K562 (cell line): ENCODE measurements around the gene FASTK. TPM values are rescaled to one million over a fixed set of nuclear protein-coding genes. Genes with fewer than 3 reads are reported as not detected.

Source experiments
- ARNT ChIP-seq, 2 experiments: fragments of 450-650 bp; IDR thresholded peaks; 2 replicates each; pipeline ENCODE4 v1.6.1; 2016; ENCODE audit warnings: mild to moderate bottlenecking in 1 of 2
- ATF1 ChIP-seq, 2 experiments: fragments of 450-650 bp in 1 of 2; IDR thresholded peaks; 2 replicates each; pipeline ENCODE4 v1.6.1; 2016; ENCODE audit warnings: missing compliant biosample characterization in 1 of 2, missing genetic modification characterization in 1 of 2
- GATA2 ChIP-seq: sonication (generic); formaldehyde crosslinking; IDR thresholded peaks from 2 replicates; pipeline ENCODE4 v1.4.0; 2020; ENCODE audit warnings: mild to moderate bottlenecking, missing genetic modification reagents
- HDAC3 ChIP-seq: fragments of 450-650 bp; IDR thresholded peaks from 2 replicates; pipeline ENCODE4 v1.6.1; 2018; ENCODE audit warnings: borderline replicate concordance, mild to moderate bottlenecking, moderate library complexity; ENCODE audit not compliant: partially characterized antibody
- L3MBTL2 ChIP-seq: fragments of 450-650 bp; IDR thresholded peaks from 2 replicates; pipeline ENCODE4 v1.6.1; 2016; ENCODE audit warnings: mild to moderate bottlenecking, moderate library complexity
- MBD2 ChIP-seq: sonication (generic); IDR thresholded peaks from 2 replicates; pipeline ENCODE4 v1.6.1; 2016; ENCODE audit warnings: low read depth, borderline replicate concordance
- MXI1 ChIP-seq: IDR thresholded peaks from 2 replicates; pipeline ENCODE4 v1.6.1; 2011; ENCODE audit warnings: low read depth, mild to moderate bottlenecking, improper control_type of control experiment, low read length
- MYNN ChIP-seq, 2 experiments: sonication (generic); formaldehyde crosslinking in 1 of 2; IDR thresholded peaks; 2 replicates each; pipeline versions ENCODE4 v1.5.0 to v1.6.1; 2016 to 2020; ENCODE audit warnings: antibody characterized with exemption in 1 of 2, missing genetic modification reagents in 1 of 2
- POLR2B ChIP-seq: fragments of 450-650 bp; IDR thresholded peaks from 2 replicates; pipeline ENCODE4 v1.6.1; 2018; ENCODE audit warnings: low read depth; ENCODE audit not compliant: partially characterized antibody
- PURB ChIP-seq: sonication (generic); formaldehyde crosslinking; IDR thresholded peaks from 2 replicates; pipeline ENCODE4 v1.9.0; 2021; ENCODE audit warnings: low read depth, mild to moderate bottlenecking, missing genetic modification reagents
- SMC3 ChIP-seq: conservative IDR thresholded peaks from 2 replicates; pipeline ENCODE4 v1.6.1; 2011; ENCODE audit warnings: low read depth, low read length, improper control_type of control experiment; ENCODE audit not compliant: insufficient read depth
- SNRNP70 ChIP-seq: fragments of 200-400 bp; formaldehyde crosslinking; optimal IDR thresholded peaks from 2 replicates; pipeline ENCODE3; 2017; ENCODE audit warnings: low read depth, low read length
- XRCC3 ChIP-seq: fragments of 450-650 bp; IDR thresholded peaks from 2 replicates; pipeline ENCODE4 v1.6.1; 2017; ENCODE audit warnings: mild to moderate bottlenecking, moderate library complexity
- polyA plus RNA-seq, 8 experiments: library from polyadenylated mRNA; depleted of rRNA in 4 of 8; stranded (reverse) in 5 of 8; unstranded in 3 of 8; fragments of >200 nt; fragmentation: Nextera tagmentation in 2 of 8; fragmentation: Illumina TruSeq in 1 of 8; extraction: Ambion mirVana in 2 of 8; extraction: Trizol in 1 of 8; gene quantifications; 2 replicates each; pipeline versions ENCODE4 v1.2.1 to v1.2.3, GENCODE V29; 2011 to 2014; ENCODE audit warnings: inconsistent platforms in 1 of 8, missing spikeins in 1 of 8
- total RNA-seq, 7 experiments: library from RNA; depleted of rRNA in 6 of 7; stranded (reverse); fragments of >200 nt in 6 of 7; fragmentation: Illumina TruSeq in 2 of 7; extraction: Trizol in 2 of 7; gene quantifications; 2 replicates each; pipeline versions ENCODE4 v1.2.1 to v1.2.3, GENCODE V29; 2011 to 2021; ENCODE audit warnings: low replicate concordance in 1 of 7
- TF ChIP-seq, protein P1 (sequence below), 2 experiments: fragments of 450-650 bp in 1 of 2; sonication (generic) in 1 of 2; formaldehyde crosslinking in 1 of 2; IDR thresholded peaks in 1 of 2; conservative IDR thresholded peaks in 1 of 2; 2 replicates each; pipeline versions ENCODE4 v1.6.1 to v1.8.1; 2016 to 2023; ENCODE audit warnings: mild to moderate bottlenecking in 2 of 2, moderate library complexity in 2 of 2, inconsistent platforms in 1 of 2, missing genetic modification reagents in 1 of 2
- TF ChIP-seq, protein P2 (sequence below): fragments of 250-450 bp; sonication (Bioruptor Pico); IDR thresholded peaks from 2 replicates; pipeline ENCODE4 v1.8.0; 2022; ENCODE audit warnings: moderate library complexity, mild to moderate bottlenecking, inconsistent platforms
- TF ChIP-seq, protein P3 (sequence below): fragments of 250-450 bp; sonication (Bioruptor Pico); IDR thresholded peaks from 2 replicates; pipeline ENCODE4 v1.8.0; 2021; ENCODE audit warnings: moderate library complexity, mild to moderate bottlenecking, inconsistent platforms
- TF ChIP-seq, protein P4 (sequence below): sonication (generic); formaldehyde crosslinking; IDR thresholded peaks from 2 replicates; pipeline ENCODE4 v1.8.0; 2022; ENCODE audit warnings: mild to moderate bottlenecking, missing genetic modification reagents
- TF ChIP-seq, protein P5 (sequence below): sonication (generic); formaldehyde crosslinking; IDR thresholded peaks from 2 replicates; pipeline ENCODE4 v1.8.0; 2022; ENCODE audit warnings: mild to moderate bottlenecking, missing genetic modification reagents
- TF ChIP-seq, protein P6 (sequence below): fragments of 250-450 bp; sonication (Bioruptor Pico); IDR thresholded peaks from 2 replicates; pipeline ENCODE4 v1.4.0; 2020; ENCODE audit warnings: mild to moderate bottlenecking, moderate library complexity

FASTK gene
- total and polyA plus RNA-seq, 9 of the 15 experiments (the other 6 are each of a cell fraction or from before 2014, with no cell fraction given), result 0.51 to 150 (median 48.2) TPM

DNA sequence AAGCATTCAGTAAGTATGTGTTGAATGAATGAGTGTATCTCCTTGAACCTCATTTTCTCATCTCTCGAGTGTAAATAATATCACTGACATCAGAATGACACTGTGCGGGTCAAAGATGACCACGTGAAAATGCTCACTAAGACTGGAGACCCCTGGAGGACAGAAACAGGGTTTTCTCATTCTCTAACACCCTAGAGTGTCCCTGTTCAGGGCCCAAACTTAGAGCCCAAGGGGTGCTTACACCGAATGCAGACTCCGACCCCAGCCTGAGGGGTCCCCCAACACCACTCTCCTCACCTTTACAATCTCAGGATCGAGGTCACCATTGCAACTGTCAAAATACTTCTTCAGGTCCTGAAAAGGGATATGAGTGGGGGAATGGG, 24.3 kb downstream of the FASTK start (continued):
- TF ChIP-seq, protein P1, sequence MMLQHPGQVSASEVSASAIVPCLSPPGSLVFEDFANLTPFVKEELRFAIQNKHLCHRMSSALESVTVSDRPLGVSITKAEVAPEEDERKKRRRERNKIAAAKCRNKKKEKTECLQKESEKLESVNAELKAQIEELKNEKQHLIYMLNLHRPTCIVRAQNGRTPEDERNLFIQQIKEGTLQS (IDR thresholded peaks at IDR 0.05), result peak; percentile 34; the same call in 1 of the 2 replicates
- TF ChIP-seq, protein P1 (CRISPR knock-in tag; conservative IDR thresholded peaks at IDR 0.05), result no peak
- TF ChIP-seq MBD2 (peak; percentile 39; the same call in 1 of the 2 replicates), HDAC3 (no peak), PURB (CRISPR knock-in tag) (no peak), L3MBTL2 (peak; percentile 93), MYNN (IDR thresholded peaks at IDR 0.05) (no peak), MYNN (CRISPR knock-in tag; IDR thresholded peaks at IDR 0.05) (no peak), ARNT (IDR thresholded peaks at IDR 0.05) (peak in 1 of 2 experiments; percentile 54; a peak in 1 of 4 replicates), SMC3 (no peak), MXI1 (no peak), POLR2B (no peak), XRCC3 (no peak), ATF1 (CRISPR knock-in tag; IDR thresholded peaks at IDR 0.05) (no peak), ATF1 (tag; IDR thresholded peaks at IDR 0.05) (peak; percentile 81), GATA2 (no peak), SNRNP70 (no peak)
- TF ChIP-seq, protein P2, sequence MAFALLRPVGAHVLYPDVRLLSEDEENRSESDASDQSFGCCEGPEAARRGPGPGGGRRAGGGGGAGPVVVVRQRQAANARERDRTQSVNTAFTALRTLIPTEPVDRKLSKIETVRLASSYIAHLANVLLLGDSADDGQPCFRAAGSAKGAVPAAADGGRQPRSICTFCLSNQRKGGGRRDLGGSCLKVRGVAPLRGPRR (CRISPR knock-in tag), result no peak
- TF ChIP-seq, protein P3, sequence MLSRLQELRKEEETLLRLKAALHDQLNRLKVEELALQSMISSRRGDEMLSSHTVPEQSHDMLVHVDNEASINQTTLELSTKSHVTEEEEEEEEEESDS (CRISPR knock-in tag), result no peak
- TF ChIP-seq, protein P4, sequence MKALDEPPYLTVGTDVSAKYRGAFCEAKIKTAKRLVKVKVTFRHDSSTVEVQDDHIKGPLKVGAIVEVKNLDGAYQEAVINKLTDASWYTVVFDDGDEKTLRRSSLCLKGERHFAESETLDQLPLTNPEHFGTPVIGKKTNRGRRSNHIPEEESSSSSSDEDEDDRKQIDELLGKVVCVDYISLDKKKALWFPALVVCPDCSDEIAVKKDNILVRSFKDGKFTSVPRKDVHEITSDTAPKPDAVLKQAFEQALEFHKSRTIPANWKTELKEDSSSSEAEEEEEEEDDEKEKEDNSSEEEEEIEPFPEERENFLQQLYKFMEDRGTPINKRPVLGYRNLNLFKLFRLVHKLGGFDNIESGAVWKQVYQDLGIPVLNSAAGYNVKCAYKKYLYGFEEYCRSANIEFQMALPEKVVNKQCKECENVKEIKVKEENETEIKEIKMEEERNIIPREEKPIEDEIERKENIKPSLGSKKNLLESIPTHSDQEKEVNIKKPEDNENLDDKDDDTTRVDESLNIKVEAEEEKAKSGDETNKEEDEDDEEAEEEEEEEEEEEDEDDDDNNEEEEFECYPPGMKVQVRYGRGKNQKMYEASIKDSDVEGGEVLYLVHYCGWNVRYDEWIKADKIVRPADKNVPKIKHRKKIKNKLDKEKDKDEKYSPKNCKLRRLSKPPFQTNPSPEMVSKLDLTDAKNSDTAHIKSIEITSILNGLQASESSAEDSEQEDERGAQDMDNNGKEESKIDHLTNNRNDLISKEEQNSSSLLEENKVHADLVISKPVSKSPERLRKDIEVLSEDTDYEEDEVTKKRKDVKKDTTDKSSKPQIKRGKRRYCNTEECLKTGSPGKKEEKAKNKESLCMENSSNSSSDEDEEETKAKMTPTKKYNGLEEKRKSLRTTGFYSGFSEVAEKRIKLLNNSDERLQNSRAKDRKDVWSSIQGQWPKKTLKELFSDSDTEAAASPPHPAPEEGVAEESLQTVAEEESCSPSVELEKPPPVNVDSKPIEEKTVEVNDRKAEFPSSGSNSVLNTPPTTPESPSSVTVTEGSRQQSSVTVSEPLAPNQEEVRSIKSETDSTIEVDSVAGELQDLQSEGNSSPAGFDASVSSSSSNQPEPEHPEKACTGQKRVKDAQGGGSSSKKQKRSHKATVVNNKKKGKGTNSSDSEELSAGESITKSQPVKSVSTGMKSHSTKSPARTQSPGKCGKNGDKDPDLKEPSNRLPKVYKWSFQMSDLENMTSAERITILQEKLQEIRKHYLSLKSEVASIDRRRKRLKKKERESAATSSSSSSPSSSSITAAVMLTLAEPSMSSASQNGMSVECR (CRISPR knock-in tag), result peak; percentile 62; the same call in 1 of the 2 replicates
- TF ChIP-seq, protein P5, sequence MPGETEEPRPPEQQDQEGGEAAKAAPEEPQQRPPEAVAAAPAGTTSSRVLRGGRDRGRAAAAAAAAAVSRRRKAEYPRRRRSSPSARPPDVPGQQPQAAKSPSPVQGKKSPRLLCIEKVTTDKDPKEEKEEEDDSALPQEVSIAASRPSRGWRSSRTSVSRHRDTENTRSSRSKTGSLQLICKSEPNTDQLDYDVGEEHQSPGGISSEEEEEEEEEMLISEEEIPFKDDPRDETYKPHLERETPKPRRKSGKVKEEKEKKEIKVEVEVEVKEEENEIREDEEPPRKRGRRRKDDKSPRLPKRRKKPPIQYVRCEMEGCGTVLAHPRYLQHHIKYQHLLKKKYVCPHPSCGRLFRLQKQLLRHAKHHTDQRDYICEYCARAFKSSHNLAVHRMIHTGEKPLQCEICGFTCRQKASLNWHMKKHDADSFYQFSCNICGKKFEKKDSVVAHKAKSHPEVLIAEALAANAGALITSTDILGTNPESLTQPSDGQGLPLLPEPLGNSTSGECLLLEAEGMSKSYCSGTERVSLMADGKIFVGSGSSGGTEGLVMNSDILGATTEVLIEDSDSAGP (CRISPR knock-in tag), result peak; percentile 16; the same call in 1 of the 2 replicates
- TF ChIP-seq, protein P6, sequence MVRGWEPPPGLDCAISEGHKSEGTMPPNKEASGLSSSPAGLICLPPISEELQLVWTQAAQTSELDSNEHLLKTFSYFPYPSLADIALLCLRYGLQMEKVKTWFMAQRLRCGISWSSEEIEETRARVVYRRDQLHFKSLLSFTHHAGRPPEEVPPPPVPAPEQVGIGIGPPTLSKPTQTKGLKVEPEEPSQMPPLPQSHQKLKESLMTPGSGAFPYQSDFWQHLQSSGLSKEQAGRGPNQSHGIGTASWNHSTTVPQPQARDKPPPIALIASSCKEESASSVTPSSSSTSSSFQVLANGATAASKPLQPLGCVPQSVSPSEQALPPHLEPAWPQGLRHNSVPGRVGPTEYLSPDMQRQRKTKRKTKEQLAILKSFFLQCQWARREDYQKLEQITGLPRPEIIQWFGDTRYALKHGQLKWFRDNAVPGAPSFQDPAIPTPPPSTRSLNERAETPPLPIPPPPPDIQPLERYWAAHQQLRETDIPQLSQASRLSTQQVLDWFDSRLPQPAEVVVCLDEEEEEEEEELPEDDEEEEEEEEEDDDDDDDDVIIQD (CRISPR knock-in tag), result no peak
